K562 (cell line): ENCODE measurements around the gene WDR18. TPM values are rescaled to one million over a fixed set of nuclear protein-coding genes. Genes with fewer than 3 reads are reported as not detected.

Experiments
- ATAC-seq: fragments of 200-7000 bp; cut with Tn5 transposase; 3 replicates; pipeline ENCODE4 v1.9.1; 2020; ENCODE audit warnings: moderate library complexity
- BruUV-seq: library from RNA; stranded (reverse); fragments of 400-500 nt; replicated peaks from 2 replicates; lab custom pipeline; 2021; lab: Mats Ljungman, UMichigan
- CTCF ChIA-PET: fragments of 300-600 bp; formaldehyde crosslinking; extraction: SDS; loops from one replicate; lab custom pipeline; 2021; ENCODE audit warnings: low intra/inter-chr PET ratio; lab: Yijun Ruan, JAX
- POLR2A ChIA-PET: fragments of 300-600, 350-650 bp; sonication (Branson Sonifier 250); formaldehyde crosslinking; extraction: SDS; loops from one replicate; lab custom pipeline; 2021; ENCODE audit warnings: antibody characterized with exemption, inconsistent platforms; lab: Yijun Ruan, JAX
- DNase-seq, 4 experiments: peaks; one replicate each; pipeline versions ENCODE4 v3.0.0 to v3.0.0-alpha.2; 2011 to 2018; ENCODE audit warnings: low spot score in 3 of 4, mixed read lengths in 3 of 4; ENCODE audit errors: extremely low read depth in 1 of 4
- FAIRE-seq: peaks from 2 replicates; lab custom pipeline; 2011; peaks lifted over from hg19 to GRCh38; lab: Jason Lieb, UNC
- H2AFZ ChIP-seq: 2 replicates; pipeline ENCODE4 v1.6.0; 2011; ENCODE audit warnings: low read depth, low read length, control low read depth, inconsistent platforms
- H3K27ac ChIP-seq: fragments of 200-600 bp; 3 replicates; pipeline ENCODE4 v1.8.0; 2011; ENCODE audit warnings: low read depth, mild to moderate bottlenecking, control low read depth, inconsistent platforms, low read length, moderate library complexity, mixed read lengths; ENCODE audit errors: extremely low read depth
- H3K27me3 ChIP-seq, 2 experiments: fragments of 300-600 bp in 1 of 2; 2 replicates in 1 of 2; 3 replicates in 1 of 2; pipeline versions ENCODE4 v1.6.0 to v1.8.0; 2011; ENCODE audit warnings: inconsistent platforms in 2 of 2, low read length in 2 of 2, mild to moderate bottlenecking in 1 of 2, mixed read lengths in 1 of 2, moderate library complexity in 1 of 2; ENCODE audit not compliant: control insufficient read depth in 2 of 2, insufficient read depth in 2 of 2
- H3K36me3 ChIP-seq: fragments of 300-600 bp; 3 replicates; pipeline ENCODE4 v1.8.0; 2011; ENCODE audit warnings: mild to moderate bottlenecking, low read length, inconsistent platforms; ENCODE audit not compliant: control insufficient read depth, insufficient read depth
- H3K4me1 ChIP-seq, 2 experiments: fragments of 200-600 bp in 1 of 2; replicated peaks in 1 of 2; 2 replicates in 1 of 2; 3 replicates in 1 of 2; pipeline versions ENCODE4 v1.5.1 to v1.8.0; 2011; ENCODE audit warnings: inconsistent platforms in 2 of 2, low read length in 2 of 2, mild to moderate bottlenecking in 1 of 2, mixed read lengths in 1 of 2, moderate library complexity in 1 of 2; ENCODE audit not compliant: control insufficient read depth in 2 of 2, insufficient read depth in 2 of 2
- H3K4me2 ChIP-seq: 2 replicates; pipeline ENCODE4 v1.6.1; 2011; ENCODE audit warnings: low read length, control low read depth, inconsistent platforms, mixed read lengths; ENCODE audit not compliant: insufficient read depth
- H3K4me3 ChIP-seq: fragments of 200-600 bp; sonication (generic), shearing (Covaris generic); 2 replicates; pipeline ENCODE4 v1.5.1; 2016; ENCODE audit warnings: control low read depth, inconsistent platforms
- H3K79me2 ChIP-seq: fragments of 200-600 bp; 3 replicates; pipeline ENCODE4 v1.8.0; 2011; ENCODE audit warnings: low read length, inconsistent platforms; ENCODE audit not compliant: control insufficient read depth, insufficient read depth
- H3K9ac ChIP-seq, 2 experiments: 2 replicates each; pipeline versions ENCODE4 v1.6.0 to v1.6.1; 2011; ENCODE audit warnings: low read depth in 2 of 2, low read length in 2 of 2, control low read depth in 1 of 2, inconsistent platforms in 1 of 2, mild to moderate bottlenecking in 1 of 2, mixed read lengths in 1 of 2; ENCODE audit not compliant: insufficient read depth in 1 of 2
- H3K9me1 ChIP-seq: one replicate; pipeline ENCODE4 v1.6.0; 2011; ENCODE audit warnings: inconsistent platforms, mild to moderate bottlenecking, low read length, moderate library complexity; ENCODE audit not compliant: control insufficient read depth, insufficient read depth
- H3K9me3 ChIP-seq: replicated peaks from 2 replicates; pipeline ENCODE4 v1.5.1; 2011; ENCODE audit warnings: low read depth, low read length, inconsistent platforms; ENCODE audit not compliant: control insufficient read depth, insufficient read depth
- H4K20me1 ChIP-seq: replicated peaks from 2 replicates; pipeline ENCODE4 v1.6.1; 2011; ENCODE audit warnings: low read length, inconsistent platforms, mixed read lengths; ENCODE audit not compliant: control insufficient read depth, insufficient read depth
- ADNP ChIP-seq: fragments of 200-800 bp; sonication (Bioruptor generic); IDR thresholded peaks from 2 replicates; pipeline ENCODE4 v1.6.1; 2016; ENCODE audit warnings: missing genetic modification characterization, missing compliant biosample characterization
- FOSL1 ChIP-seq: fragments of 200-800 bp; sonication (Bioruptor generic); conservative IDR thresholded peaks from 2 replicates; pipeline ENCODE4 v1.6.1; 2016; ENCODE audit warnings: missing genetic modification characterization, missing compliant biosample characterization
- HNRNPL ChIP-seq: fragments of 200-400 bp; formaldehyde crosslinking; IDR thresholded peaks from 2 replicates; pipeline ENCODE4 v1.6.1; 2017; ENCODE audit warnings: low read depth, mild to moderate bottlenecking, low read length
- JUND ChIP-seq, 2 experiments: IDR thresholded peaks; 2 replicates in 1 of 2; 3 replicates in 1 of 2; pipeline ENCODE4 v1.6.1; 2011; ENCODE audit warnings: borderline replicate concordance in 2 of 2, low read depth in 2 of 2, low read length in 2 of 2, improper control_type of control experiment in 1 of 2, missing biosample characterization in 1 of 2, missing genetic modification characterization in 1 of 2, missing genetic modification reagents in 1 of 2
- KDM4B ChIP-seq, 2 experiments: fragments of 450-650 bp in 1 of 2; sonication (generic) in 1 of 2; IDR thresholded peaks; 2 replicates each; pipeline ENCODE4 v1.6.1; 2016 to 2017; ENCODE audit warnings: borderline replicate concordance in 2 of 2, antibody characterized with exemption in 1 of 2, low read depth in 1 of 2, mild to moderate bottlenecking in 1 of 2
- NUFIP1 ChIP-seq: fragments of 450-650 bp; IDR thresholded peaks from 2 replicates; pipeline ENCODE4 v1.6.1; 2018; ENCODE audit not compliant: partially characterized antibody
- POLR2A ChIP-seq: fragments of 450-650 bp; conservative IDR thresholded peaks from 2 replicates; pipeline ENCODE4 v1.6.1; 2016
- POLR2G ChIP-seq: fragments of 200-400 bp; formaldehyde crosslinking; IDR thresholded peaks from 2 replicates; pipeline ENCODE4 v1.6.1; 2017; ENCODE audit warnings: low read depth, mild to moderate bottlenecking, antibody characterized with exemption, low read length, moderate library complexity
- RBM17 ChIP-seq: fragments of 200-400 bp; formaldehyde crosslinking; IDR thresholded peaks from 2 replicates; pipeline ENCODE4 v1.6.1; 2017; ENCODE audit warnings: low read depth, mild to moderate bottlenecking, low read length, borderline replicate concordance
- SNIP1 ChIP-seq: fragments of 450-650 bp; IDR thresholded peaks from 2 replicates; pipeline ENCODE4 v1.7.1; 2017; ENCODE audit warnings: low read depth, mild to moderate bottlenecking
- U2AF1 ChIP-seq: fragments of 200-400 bp; formaldehyde crosslinking; optimal IDR thresholded peaks from 2 replicates; pipeline ENCODE3; 2017; ENCODE audit warnings: mild to moderate bottlenecking, low read depth, low read length, moderate library complexity
- ZC3H4 ChIP-seq: sonication (generic); formaldehyde crosslinking; IDR thresholded peaks from 2 replicates; pipeline ENCODE4 v1.9.0; 2021; ENCODE audit warnings: missing genetic modification reagents, borderline replicate concordance
- WGBS: fragments of 100-300 bp; shearing (Covaris generic); methylation state at CpG from one replicate; pipeline ENCODE4 v1.1.6; 2016; ENCODE audit warnings: low coverage, mixed read lengths; ENCODE audit not compliant: insufficient coverage; ENCODE audit errors: missing lambda C conversion rate; 5-methylcytosine and 5-hydroxymethylcytosine counted together
- in situ Hi-C: fragments of 300-500 bp; cut with MboI; formaldehyde crosslinking; loops from 4 replicates; pipeline ENCODE4 v1.15.0; 2018; ENCODE audit warnings: inconsistent platforms, mixed read lengths
- intact Hi-C: fragments of 100-400 bp; cut with micrococcal nuclease; formaldehyde crosslinking; loops from 2 replicates; pipeline ENCODE4 v1.14.2; 2022
- polyA plus RNA-seq, 8 experiments: library from polyadenylated mRNA; depleted of rRNA in 4 of 8; stranded (reverse) in 5 of 8; unstranded in 3 of 8; fragments of >200 nt; fragmentation: Nextera tagmentation in 2 of 8; fragmentation: Illumina TruSeq in 1 of 8; extraction: Ambion mirVana in 2 of 8; extraction: Trizol in 1 of 8; gene quantifications; 2 replicates each; pipeline versions ENCODE4 v1.2.1 to v1.2.3, GENCODE V29; 2011 to 2014; ENCODE audit warnings: inconsistent platforms in 1 of 8, missing spikeins in 1 of 8
- total RNA-seq, 7 experiments: library from RNA; depleted of rRNA in 6 of 7; stranded (reverse); fragments of >200 nt in 6 of 7; fragmentation: Illumina TruSeq in 2 of 7; extraction: Trizol in 2 of 7; gene quantifications; 2 replicates each; pipeline versions ENCODE4 v1.2.1 to v1.2.3, GENCODE V29; 2011 to 2021; ENCODE audit warnings: low replicate concordance in 1 of 7
- TF ChIP-seq, protein P1 (sequence below): fragments of 450-650 bp; IDR thresholded peaks from 2 replicates; pipeline ENCODE4 v1.6.1; 2014; ENCODE audit warnings: low read depth, mild to moderate bottlenecking, moderate library complexity, borderline replicate concordance
- TF ChIP-seq, protein P2 (sequence below): fragments of 250-450 bp; sonication (Bioruptor Pico); IDR thresholded peaks from 2 replicates; pipeline ENCODE4 v1.5.0; 2021
- TF ChIP-seq, protein P3 (sequence below): sonication (generic); formaldehyde crosslinking; IDR thresholded peaks from 2 replicates; pipeline ENCODE4 v1.8.1; 2023; ENCODE audit warnings: mild to moderate bottlenecking, missing genetic modification reagents

The WDR18 gene
- total and polyA plus RNA-seq, 9 of the 15 experiments (the other 6 are each of a cell fraction or from before 2014, with no cell fraction given): 0.65 to 181 (median 30.1) TPM

DNA sequence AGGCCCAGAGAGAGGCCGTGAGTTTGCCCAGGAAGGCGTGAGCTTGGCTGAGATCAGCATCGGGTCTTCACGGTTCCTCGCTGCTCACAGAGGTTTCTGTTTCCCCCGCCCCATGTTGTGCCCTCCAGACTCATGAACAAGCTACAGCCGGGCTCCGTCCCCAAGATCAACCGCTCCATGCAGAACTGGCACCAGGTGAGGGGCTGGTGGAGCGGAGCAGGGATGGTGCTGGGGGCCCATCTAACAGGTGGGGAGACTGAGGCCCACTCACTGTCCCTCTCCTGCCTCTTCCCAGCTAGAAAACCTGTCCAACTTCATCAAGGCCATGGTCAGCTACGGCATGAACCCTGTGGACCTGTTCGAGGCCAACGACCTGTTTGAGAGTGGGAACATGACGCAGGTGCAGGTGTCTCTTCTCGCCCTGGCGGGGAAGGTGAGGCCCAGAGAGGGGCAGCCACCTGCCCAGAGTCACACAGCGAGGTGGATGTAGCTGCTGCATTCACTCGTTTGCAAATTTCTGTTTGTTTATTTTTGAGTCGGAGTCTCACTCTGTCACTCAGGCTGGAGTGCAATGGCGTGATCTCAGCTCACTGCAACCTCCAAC lies 48.2 kb downstream of the WDR18 start (continued):
- peak; percentile 41; the same call in 1 of the 2 replicates for TF ChIP-seq POLR2G
- TF ChIP-seq ZC3H4: no peak
- 0 out of 2 replicates have a peak, but pooled peaks have one; percentile 32 for TF ChIP-seq ADNP (tag)

DNA sequence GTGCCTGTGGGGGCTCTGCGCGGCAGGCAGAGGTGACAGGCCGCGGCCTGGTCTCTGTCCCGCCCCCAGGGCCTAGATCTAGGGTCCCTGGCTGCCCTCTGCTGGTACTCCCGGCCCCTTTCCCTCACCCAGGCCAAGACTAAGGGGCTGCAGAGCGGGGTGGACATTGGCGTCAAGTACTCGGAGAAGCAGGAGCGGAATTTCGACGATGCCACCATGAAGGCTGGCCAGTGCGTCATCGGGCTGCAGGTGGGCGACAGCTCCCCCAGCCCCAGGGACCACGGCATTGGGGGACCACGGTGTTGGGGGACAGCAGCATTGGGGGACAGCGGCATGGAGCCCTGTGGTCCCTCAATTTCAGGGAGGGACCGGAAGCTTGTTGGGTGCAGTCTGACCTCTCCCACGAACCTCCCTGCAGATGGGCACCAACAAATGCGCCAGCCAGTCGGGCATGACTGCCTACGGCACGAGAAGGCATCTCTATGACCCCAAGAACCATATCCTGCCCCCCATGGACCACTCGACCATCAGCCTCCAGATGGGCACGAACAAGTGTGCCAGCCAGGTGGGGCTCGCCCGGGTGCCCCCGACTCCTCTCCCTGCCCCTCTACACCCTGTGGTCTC lies 52.0 kb downstream of the WDR18 start:
- CTCF ChIA-PET: no interaction called here
- TF ChIP-seq NUFIP1 (no peak), KDM4B (IDR thresholded peaks at IDR 0.05; ENCODE audit: borderline replicate concordance in 2 of 2, low read depth in 1 of 2) (no peak), U2AF1 (no peak), HNRNPL (peak; percentile 56; the same call in 1 of the 2 replicates), FOSL1 (tag) (no peak), RBM17 (no peak), SNIP1 (no peak), POLR2A (0 out of 2 replicates have a peak, but pooled peaks have one; percentile 12), POLR2G (peak; percentile 60), JUND (IDR thresholded peaks at IDR 0.05; ENCODE audit: borderline replicate concordance, low read depth, low read length) (no peak), JUND (tag; IDR thresholded peaks at IDR 0.05; ENCODE audit: borderline replicate concordance, low read depth, low read length) (no peak)
- TF ChIP-seq, protein P1, sequence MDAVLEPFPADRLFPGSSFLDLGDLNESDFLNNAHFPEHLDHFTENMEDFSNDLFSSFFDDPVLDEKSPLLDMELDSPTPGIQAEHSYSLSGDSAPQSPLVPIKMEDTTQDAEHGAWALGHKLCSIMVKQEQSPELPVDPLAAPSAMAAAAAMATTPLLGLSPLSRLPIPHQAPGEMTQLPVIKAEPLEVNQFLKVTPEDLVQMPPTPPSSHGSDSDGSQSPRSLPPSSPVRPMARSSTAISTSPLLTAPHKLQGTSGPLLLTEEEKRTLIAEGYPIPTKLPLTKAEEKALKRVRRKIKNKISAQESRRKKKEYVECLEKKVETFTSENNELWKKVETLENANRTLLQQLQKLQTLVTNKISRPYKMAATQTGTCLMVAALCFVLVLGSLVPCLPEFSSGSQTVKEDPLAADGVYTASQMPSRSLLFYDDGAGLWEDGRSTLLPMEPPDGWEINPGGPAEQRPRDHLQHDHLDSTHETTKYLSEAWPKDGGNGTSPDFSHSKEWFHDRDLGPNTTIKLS: no peak
- TF ChIP-seq, protein P2, sequence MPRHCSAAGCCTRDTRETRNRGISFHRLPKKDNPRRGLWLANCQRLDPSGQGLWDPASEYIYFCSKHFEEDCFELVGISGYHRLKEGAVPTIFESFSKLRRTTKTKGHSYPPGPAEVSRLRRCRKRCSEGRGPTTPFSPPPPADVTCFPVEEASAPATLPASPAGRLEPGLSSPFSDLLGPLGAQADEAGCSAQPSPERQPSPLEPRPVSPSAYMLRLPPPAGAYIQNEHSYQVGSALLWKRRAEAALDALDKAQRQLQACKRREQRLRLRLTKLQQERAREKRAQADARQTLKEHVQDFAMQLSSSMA (CRISPR knock-in tag): no peak
- TF ChIP-seq, protein P3, sequence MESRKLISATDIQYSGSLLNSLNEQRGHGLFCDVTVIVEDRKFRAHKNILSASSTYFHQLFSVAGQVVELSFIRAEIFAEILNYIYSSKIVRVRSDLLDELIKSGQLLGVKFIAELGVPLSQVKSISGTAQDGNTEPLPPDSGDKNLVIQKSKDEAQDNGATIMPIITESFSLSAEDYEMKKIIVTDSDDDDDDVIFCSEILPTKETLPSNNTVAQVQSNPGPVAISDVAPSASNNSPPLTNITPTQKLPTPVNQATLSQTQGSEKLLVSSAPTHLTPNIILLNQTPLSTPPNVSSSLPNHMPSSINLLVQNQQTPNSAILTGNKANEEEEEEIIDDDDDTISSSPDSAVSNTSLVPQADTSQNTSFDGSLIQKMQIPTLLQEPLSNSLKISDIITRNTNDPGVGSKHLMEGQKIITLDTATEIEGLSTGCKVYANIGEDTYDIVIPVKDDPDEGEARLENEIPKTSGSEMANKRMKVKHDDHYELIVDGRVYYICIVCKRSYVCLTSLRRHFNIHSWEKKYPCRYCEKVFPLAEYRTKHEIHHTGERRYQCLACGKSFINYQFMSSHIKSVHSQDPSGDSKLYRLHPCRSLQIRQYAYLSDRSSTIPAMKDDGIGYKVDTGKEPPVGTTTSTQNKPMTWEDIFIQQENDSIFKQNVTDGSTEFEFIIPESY (CRISPR knock-in tag): peak; percentile 88

More for the DNA sequence above, 52.0 kb downstream of the WDR18 start:
- intact Hi-C loops (no loop called here), in situ Hi-C loops (no loop called here)
- ATAC-seq: no peak
- 86% methylated on average over 22 of the region's 29 CpGs for WGBS
- Histone ChIP-seq H3K9ac (peak overlapping the region in 1 of 2 experiments; percentile 40; a peak in 1 of 4 replicates), H3K9me3 (no peaks in the 10 kb centered on the region), H3K27me3 (no peaks in the 10 kb centered on the region), H2AFZ (no peak overlapping the region), H3K4me1 (peaks cover 22 to 52% of the 10 kb centered on the region in 2 experiments), H4K20me1 (no peaks in the 10 kb centered on the region), H3K4me2 (no peak overlapping the region), H3K4me3 (no peak overlapping the region), H3K79me2 (peaks cover 9% of the 10 kb centered on the region), H3K27ac (no peak overlapping the region), H3K36me3 (peaks cover 50% of the 10 kb centered on the region), H3K9me1 (no peaks in the 10 kb centered on the region)
- POLR2A ChIA-PET: interaction anchor here (1.0 to 11.0 kb wide), 3 partner anchors 7 to 14 kb away, joined by 4 to 176 read pairs (median 4); partner anchors contain the start of gene CNN2
- no TSS peak for BruUV-seq
- peak in 2 of 4 experiments; percentile 32 to 55 for DNase-seq
- FAIRE-seq: no peak
